ENCODE results near the gene IZUMO1. TPM values are rescaled to one million over a fixed set of nuclear protein-coding genes. Genes with fewer than 3 reads are reported as not detected.

Gene IZUMO1
- total and polyA plus RNA-seq, 3 donors from 2014 or later = 10.5 to 32.8 (median 28.9) TPM

DNA sequence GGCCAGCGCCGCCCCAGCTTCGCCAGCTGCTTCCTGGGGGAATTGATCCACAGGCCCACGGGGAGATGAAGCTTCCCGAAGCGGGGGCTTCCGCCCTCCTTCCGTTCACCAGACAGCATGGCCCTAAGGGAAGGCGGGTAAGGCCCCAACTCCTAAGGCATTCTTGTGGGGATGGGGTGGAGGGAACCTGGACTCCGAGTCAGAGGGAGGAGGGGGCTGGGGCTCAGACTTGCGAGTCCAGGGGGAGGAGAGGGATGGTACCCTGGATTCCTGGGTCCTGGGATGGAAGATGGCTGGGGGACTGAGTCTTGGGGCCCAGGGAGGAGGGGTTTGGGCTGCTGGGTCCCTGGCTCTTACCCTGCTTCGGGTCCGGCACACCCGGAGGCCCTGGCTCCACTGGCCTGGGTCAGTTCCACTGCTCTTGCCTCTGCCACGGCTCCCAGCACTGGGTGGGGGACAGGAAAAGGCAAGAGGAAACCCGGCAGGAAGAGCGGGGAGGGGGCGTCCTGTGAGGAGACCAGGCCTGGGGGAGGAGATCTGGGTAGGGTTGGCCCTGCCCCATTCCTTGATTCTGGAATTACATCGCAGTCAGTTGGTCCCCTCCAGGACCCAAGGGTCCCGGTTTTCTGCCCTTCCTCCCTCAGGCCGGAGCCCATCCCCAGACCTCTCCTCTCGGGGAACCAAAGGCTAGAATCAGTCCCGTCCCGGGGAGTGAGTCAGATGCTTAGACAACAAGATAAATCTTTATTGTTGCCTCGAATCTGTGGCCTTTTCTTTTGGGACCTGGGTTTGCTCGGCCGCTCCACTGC is 6.3 kb downstream of the IZUMO1 start, which contains the start of gene RASIP1:
RASIP1 (minus strand) TSS at position 447 of the 809 bp plus-strand sequence; CDS start at position 119, 328 bp downstream.
- H3K36me3 ChIP-seq (ENCODE audit: low read depth, missing control alignments) = no peaks in the 10 kb centered on the region
- no peaks in the 10 kb centered on the region for H3K9me3 ChIP-seq
- no peak for DNase-seq
- 50 to 57% methylated on average over 14 to 27 of the region's 27 CpGs for WGBS, 2 donors
- peak within 1 kb of the TSS; percentile 52 to 54 for H3K4me3 ChIP-seq
- intact Hi-C loops (cut with DNase I; ENCODE audit: low total_unique reads) = no loop called here
- H3K27me3 ChIP-seq = no peaks in the 10 kb centered on the region
- no peaks in the 10 kb centered on the region for H3K4me1 ChIP-seq
- TF ChIP-seq POLR2A (IDR thresholded peaks at IDR 0.05) = no peak
- TF ChIP-seq, protein P1, sequence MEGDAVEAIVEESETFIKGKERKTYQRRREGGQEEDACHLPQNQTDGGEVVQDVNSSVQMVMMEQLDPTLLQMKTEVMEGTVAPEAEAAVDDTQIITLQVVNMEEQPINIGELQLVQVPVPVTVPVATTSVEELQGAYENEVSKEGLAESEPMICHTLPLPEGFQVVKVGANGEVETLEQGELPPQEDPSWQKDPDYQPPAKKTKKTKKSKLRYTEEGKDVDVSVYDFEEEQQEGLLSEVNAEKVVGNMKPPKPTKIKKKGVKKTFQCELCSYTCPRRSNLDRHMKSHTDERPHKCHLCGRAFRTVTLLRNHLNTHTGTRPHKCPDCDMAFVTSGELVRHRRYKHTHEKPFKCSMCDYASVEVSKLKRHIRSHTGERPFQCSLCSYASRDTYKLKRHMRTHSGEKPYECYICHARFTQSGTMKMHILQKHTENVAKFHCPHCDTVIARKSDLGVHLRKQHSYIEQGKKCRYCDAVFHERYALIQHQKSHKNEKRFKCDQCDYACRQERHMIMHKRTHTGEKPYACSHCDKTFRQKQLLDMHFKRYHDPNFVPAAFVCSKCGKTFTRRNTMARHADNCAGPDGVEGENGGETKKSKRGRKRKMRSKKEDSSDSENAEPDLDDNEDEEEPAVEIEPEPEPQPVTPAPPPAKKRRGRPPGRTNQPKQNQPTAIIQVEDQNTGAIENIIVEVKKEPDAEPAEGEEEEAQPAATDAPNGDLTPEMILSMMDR (IDR thresholded peaks at IDR 0.05) = no peak
- peak within 1 kb of the TSS in 1 of 2 donors; percentile 59 for H3K27ac ChIP-seq

DNA sequence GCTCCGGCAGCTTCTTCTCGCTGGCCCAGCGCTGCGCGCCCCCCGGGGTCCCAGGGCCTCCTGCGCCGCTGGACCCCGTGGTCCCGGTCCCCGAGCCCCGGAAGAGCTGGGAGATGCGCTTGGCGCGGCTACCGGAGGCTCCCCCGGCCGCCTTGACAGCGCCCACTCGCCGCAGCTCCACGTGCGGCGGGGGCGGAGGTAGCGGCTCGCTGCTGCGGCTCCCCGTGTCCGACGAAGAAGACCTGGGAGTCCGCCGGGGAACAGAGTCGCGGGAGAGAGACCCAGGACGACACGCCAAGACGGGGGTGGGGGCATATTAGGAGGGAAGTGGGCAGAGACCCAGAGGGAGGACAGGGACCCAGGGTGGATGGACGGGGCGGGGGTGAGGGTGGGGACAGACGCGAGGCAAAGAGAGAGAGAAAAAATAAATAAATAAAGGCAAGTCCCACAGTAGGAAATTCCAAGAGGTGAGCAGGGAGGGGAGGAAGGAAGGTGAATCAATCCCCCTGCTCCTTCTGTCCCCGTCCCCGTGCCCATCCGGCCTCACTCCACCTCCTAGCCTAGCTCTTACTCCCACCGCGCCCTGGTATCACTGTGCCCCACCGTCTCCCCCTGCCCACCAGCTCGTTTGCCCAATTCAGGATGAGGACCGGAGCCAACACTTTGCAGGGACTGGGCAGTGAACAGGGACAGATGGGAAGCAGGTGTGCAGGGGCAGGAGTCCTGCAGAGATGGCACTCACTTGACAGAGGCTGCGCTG is 7.1 kb downstream of the IZUMO1 start:
- H3K36me3 ChIP-seq (ENCODE audit: low read depth, missing control alignments) = no peaks in the 10 kb centered on the region
- peak overlapping the region in 1 of 2 donors; percentile 59 for H3K27ac ChIP-seq
- H3K27me3 ChIP-seq = no peaks in the 10 kb centered on the region
- 21 to 23% methylated on average over 23 to 42 of the region's 51 CpGs for WGBS, 2 donors
- peak overlapping the region; percentile 52 to 54 for H3K4me3 ChIP-seq
- intact Hi-C loops (cut with DNase I; ENCODE audit: low total_unique reads) = no loop called here
- no peaks in the 10 kb centered on the region for H3K9me3 ChIP-seq
- DNase-seq = no peak
- TF ChIP-seq POLR2A (IDR thresholded peaks at IDR 0.05) = no peak
- TF ChIP-seq, protein P1 (IDR thresholded peaks at IDR 0.05) = no peak
- no peaks in the 10 kb centered on the region for H3K4me1 ChIP-seq

DNA sequence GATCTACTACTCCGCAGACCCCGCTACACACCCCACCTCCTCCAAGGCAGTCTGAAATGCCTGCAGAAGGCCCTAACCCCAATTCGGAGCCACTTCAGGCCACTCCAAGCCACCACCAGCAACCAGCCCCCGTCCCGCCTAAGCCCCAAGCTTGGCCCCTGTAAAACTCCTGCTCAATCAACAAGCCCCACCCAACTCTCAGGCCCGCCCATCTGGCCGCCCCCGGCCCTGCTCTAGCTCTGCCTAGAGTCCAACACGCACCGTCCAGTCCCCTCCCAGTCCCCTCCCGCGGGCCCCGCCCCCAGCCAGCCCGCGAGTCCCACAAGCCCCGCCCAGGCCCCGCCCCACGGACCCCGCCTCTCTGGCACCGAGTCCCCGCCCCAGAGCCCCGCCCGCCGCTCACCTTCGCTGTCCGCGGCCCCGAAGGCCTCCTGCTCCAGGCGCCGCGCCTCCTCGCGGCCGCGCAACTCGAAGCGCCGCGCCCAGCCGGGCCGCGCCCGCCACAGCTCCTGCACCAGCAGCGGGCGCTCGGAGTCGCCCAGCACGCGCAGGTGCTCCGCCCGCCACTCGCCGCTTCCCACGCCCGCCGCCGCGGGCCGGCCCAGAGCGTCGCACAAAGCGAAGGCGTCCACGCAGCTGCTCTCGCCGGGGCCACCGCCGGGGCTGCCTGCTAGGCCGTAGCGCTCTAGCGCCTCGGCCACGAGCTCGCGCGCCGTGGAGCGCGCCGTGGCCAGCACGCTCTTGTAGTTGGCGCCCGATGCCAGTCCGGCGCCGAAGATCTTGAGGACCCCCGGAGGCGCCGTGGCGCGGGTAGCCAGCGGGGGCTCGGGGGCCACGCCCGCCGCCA is 7.9 kb downstream of the IZUMO1 start:
- H3K36me3 ChIP-seq (ENCODE audit: low read depth, missing control alignments) = no peaks in the 10 kb centered on the region
- H3K4me1 ChIP-seq = no peaks in the 10 kb centered on the region
- 2 to 13% methylated on average over 13 to 92 of the region's 96 CpGs for WGBS, 2 donors
- peak overlapping the region in 1 of 2 donors; percentile 59 for H3K27ac ChIP-seq
- intact Hi-C loops (cut with DNase I; ENCODE audit: low total_unique reads) = no loop called here
- TF ChIP-seq, protein P1 (IDR thresholded peaks at IDR 0.05) = peak; percentile 11 to 45 (median 18)
- TF ChIP-seq POLR2A (IDR thresholded peaks at IDR 0.05) = no peak
- no peaks in the 10 kb centered on the region for H3K9me3 ChIP-seq
- peak overlapping the region; percentile 52 to 54 for H3K4me3 ChIP-seq
- DNase-seq = peak; percentile 94
- H3K27me3 ChIP-seq = no peaks in the 10 kb centered on the region

DNA sequence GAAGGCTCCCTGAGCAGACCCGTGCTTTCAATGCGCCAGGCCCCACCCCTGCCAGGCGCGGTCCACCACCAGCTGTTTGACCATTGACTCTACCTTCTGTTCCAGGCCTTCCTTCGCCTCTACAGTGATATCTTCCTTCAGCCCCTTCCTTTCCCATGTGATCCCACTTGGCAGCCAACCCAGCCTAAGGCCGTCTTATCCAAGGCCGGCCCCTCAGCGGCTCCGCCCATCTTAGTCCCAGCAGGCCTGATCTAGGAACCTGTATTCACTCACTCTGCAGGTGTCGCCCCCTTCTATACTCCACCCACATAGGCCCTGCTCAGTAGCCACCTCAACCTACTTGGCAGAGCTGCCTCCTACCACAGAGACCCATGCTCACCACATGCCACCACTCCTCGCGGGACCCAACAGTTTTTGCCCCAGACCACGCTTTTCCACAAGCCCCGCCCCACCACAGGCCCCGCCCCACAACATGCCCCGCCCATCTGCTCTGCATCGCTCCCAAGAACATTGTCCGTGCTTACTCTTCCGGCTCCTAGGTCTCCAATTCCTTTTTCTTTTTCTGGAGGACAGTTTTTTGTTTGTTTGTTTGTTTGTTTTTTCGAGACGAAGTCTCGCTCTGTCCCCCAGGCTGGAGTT is 9.2 kb downstream of the IZUMO1 start:
- H3K4me3 ChIP-seq = no peak overlapping the region

More for the DNA sequence above, 9.2 kb downstream of the IZUMO1 start:
- TF ChIP-seq, protein P1 (IDR thresholded peaks at IDR 0.05) = no peak
- no peak for TF ChIP-seq POLR2A (IDR thresholded peaks at IDR 0.05)
- no peak for DNase-seq
- intact Hi-C loops (cut with DNase I; ENCODE audit: low total_unique reads) = no loop called here
- 47% methylated on average over 22 of the region's 22 CpGs for WGBS, 2 donors
- Histone ChIP-seq H3K4me1 (no peaks in the 10 kb centered on the region), H3K27me3 (no peaks in the 10 kb centered on the region), H3K9me3 (no peaks in the 10 kb centered on the region), H3K36me3 (ENCODE audit: low read depth, missing control alignments) (no peaks in the 10 kb centered on the region), H3K27ac (no peak overlapping the region)

All from testis (tissue), 3 donors.